Measurements from ENCODE around the gene ITGB1. TPM values are rescaled to one million over a fixed set of nuclear protein-coding genes. Genes with fewer than 3 reads are reported as not detected.

ITGB1 gene
- total RNA-seq, 2 experiments from 2014 or later = 82.4 to 82.9 TPM

DNA sequence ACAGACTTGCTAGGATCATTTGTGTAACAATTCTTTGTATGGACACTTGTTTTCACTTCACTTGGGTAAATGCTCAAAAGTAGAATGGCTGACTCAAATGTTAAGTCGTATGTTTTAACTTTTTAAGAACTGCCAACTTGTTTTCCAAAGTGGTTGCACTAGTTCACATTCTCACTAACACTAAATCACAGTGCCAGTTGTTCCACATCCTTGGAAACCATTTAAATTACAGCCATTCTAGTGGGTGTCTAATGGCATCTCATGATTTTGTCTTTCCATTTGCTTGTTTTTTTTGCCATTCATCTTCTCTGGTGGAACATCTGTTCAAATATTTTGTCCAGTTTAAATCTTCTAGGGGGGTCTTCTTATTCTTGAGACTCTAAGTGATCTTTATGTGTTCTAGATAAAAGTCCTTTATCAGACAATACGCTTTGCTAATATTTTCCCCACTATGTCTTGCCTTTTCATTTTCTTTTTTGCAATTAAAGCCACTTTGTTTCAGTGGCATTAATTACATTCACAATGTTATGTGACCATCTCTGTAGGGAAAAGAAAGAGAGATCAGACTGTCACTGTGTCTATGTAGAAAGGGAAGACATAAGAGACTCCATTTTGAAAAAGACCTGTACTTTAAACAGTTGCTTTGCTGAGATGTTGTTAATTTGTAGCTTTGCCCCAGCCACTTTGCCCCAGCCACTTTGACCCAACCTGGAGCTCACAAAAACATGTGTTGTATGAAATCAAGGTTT is 63.9 kb downstream of the ITGB1 start:
- no peak overlapping the region for H3K4me3 Mint-ChIP-seq
- peaks cover 8% of the 10 kb centered on the region for H3K4me1 Mint-ChIP-seq (ENCODE audit: low read depth)
- H3K36me3 Mint-ChIP-seq (ENCODE audit: low read depth) = peaks cover 34% of the 10 kb centered on the region
- no peaks in the 10 kb centered on the region for H3K9me3 Mint-ChIP-seq
- DNase-seq (no peak), ATAC-seq (ENCODE audit: poor library complexity) (no peak)
- Histone ChIP-seq H3K9me3 (ENCODE audit: control insufficient read depth in 1 of 2, insufficient read depth in 1 of 2, low read length in 2 of 2) (no peaks in the 10 kb centered on the region), H3K4me3 (ENCODE audit: low read length) (no peak overlapping the region), H3K36me3 (ENCODE audit: insufficient read depth, low read length) (peaks cover 30% of the 10 kb centered on the region), H3K27me3 (ENCODE audit: control insufficient read depth in 1 of 2, insufficient read depth in 2 of 2, low read length in 2 of 2) (no peaks in the 10 kb centered on the region), H3K27ac (ENCODE audit: low read depth in 1 of 2, low read length in 2 of 2) (no peak overlapping the region), H3K4me1 (ENCODE audit: insufficient read depth, low read length) (peaks cover 4% of the 10 kb centered on the region)
- TF ChIP-seq, protein P1, sequence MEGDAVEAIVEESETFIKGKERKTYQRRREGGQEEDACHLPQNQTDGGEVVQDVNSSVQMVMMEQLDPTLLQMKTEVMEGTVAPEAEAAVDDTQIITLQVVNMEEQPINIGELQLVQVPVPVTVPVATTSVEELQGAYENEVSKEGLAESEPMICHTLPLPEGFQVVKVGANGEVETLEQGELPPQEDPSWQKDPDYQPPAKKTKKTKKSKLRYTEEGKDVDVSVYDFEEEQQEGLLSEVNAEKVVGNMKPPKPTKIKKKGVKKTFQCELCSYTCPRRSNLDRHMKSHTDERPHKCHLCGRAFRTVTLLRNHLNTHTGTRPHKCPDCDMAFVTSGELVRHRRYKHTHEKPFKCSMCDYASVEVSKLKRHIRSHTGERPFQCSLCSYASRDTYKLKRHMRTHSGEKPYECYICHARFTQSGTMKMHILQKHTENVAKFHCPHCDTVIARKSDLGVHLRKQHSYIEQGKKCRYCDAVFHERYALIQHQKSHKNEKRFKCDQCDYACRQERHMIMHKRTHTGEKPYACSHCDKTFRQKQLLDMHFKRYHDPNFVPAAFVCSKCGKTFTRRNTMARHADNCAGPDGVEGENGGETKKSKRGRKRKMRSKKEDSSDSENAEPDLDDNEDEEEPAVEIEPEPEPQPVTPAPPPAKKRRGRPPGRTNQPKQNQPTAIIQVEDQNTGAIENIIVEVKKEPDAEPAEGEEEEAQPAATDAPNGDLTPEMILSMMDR (IDR thresholded peaks at IDR 0.05) = no peak
- intact Hi-C loops (cut with DNase I, micrococcal nuclease) = no loop called here
- ChIA-PET POLR2A (no interaction called here), CTCF (no interaction called here)
- no peaks in the 10 kb centered on the region for H3K27me3 Mint-ChIP-seq
- no peak overlapping the region for H3K27ac Mint-ChIP-seq

DNA sequence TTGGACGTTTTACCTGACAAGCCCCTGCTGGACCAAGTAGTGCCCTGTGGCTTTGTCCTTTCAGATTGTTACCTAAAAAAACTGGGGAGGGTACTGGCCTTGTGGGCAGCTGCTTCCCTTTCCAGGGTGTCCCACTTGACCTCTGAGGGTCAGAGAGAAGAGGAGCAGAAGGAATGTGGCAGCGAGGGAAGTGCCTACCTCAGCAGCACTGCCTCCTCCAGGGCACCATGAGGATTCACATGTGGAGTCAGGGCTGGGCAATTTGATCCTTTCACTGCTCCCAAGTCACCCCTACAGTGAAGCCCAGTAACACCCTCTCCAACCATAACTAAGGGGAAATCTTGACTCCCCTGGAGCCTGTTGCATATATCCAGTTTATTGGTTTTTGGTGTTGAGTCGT is 64.6 kb downstream of the ITGB1 start:
- peaks cover 27% of the 10 kb centered on the region for H3K36me3 ChIP-seq (ENCODE audit: insufficient read depth, low read length)
- H3K9me3 Mint-ChIP-seq = no peaks in the 10 kb centered on the region
- intact Hi-C loops (cut with DNase I, micrococcal nuclease) = no loop called here
- H3K4me3 Mint-ChIP-seq = no peak overlapping the region
- no peak overlapping the region for H3K27ac Mint-ChIP-seq
- ChIA-PET CTCF (no interaction called here), POLR2A (no interaction called here)
- H3K4me3 ChIP-seq (ENCODE audit: low read length) = no peak overlapping the region
- ATAC-seq (ENCODE audit: poor library complexity) (no peak), DNase-seq (no peak)
- H3K4me1 Mint-ChIP-seq (ENCODE audit: low read depth) = peaks cover 8% of the 10 kb centered on the region
- H3K27me3 Mint-ChIP-seq = no peaks in the 10 kb centered on the region
- H3K4me1 ChIP-seq (ENCODE audit: insufficient read depth, low read length) = peaks cover 4% of the 10 kb centered on the region
- H3K27ac ChIP-seq (ENCODE audit: low read depth in 1 of 2, low read length in 2 of 2) = no peak overlapping the region
- no peaks in the 10 kb centered on the region for H3K9me3 ChIP-seq (ENCODE audit: control insufficient read depth in 1 of 2, insufficient read depth in 1 of 2, low read length in 2 of 2)
- TF ChIP-seq, protein P1 (IDR thresholded peaks at IDR 0.05) = no peak
- H3K27me3 ChIP-seq (ENCODE audit: control insufficient read depth in 1 of 2, insufficient read depth in 2 of 2, low read length in 2 of 2) = no peaks in the 10 kb centered on the region
- peaks cover 30% of the 10 kb centered on the region for H3K36me3 Mint-ChIP-seq (ENCODE audit: low read depth)

DNA sequence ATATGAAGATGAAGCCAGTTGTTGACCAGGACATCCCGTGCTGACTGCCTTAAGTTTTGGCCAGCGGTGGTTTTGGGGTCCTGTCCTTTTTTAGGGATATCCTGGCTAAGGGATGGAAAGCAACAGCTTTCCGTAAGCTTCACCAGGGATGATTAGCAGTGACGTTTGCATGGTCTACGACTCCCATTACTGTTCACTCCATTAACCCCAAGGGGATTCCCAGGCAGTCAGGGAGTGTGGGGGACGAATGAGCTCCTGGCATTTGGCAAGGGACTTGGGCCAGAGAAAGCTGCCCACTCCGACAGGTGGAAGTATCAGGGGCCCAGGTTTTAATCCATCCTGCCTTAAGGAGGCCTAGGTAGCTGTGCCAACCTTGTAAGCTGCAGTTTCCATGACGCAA is 66.8 kb downstream of the ITGB1 start:
- Mint-ChIP-seq H3K36me3 (ENCODE audit: low read depth) (peaks cover 9% of the 10 kb centered on the region), H3K27ac (no peak overlapping the region)
- CTCF ChIA-PET = interaction anchor here (0.8 kb wide), 1 partner anchor 84 kb away, joined by 3 read pairs; no protein-coding TSS in a partner anchor

More for the DNA sequence above, 66.8 kb downstream of the ITGB1 start:
- intact Hi-C loops (cut with DNase I, micrococcal nuclease) = no loop called here
- TF ChIP-seq, protein P1 (IDR thresholded peaks at IDR 0.05) = no peak
- Histone ChIP-seq H3K4me3 (ENCODE audit: low read length) (no peak overlapping the region), H3K36me3 (ENCODE audit: insufficient read depth, low read length) (peaks cover 6% of the 10 kb centered on the region), H3K27ac (ENCODE audit: low read depth in 1 of 2, low read length in 2 of 2) (no peak overlapping the region), H3K4me1 (ENCODE audit: insufficient read depth, low read length) (peaks cover 4% of the 10 kb centered on the region), H3K27me3 (ENCODE audit: control insufficient read depth in 1 of 2, insufficient read depth in 2 of 2, low read length in 2 of 2) (no peaks in the 10 kb centered on the region), H3K9me3 (ENCODE audit: control insufficient read depth in 1 of 2, insufficient read depth in 1 of 2, low read length in 2 of 2) (no peaks in the 10 kb centered on the region)
- no peak overlapping the region for H3K4me3 Mint-ChIP-seq
- DNase-seq (no peak), ATAC-seq (ENCODE audit: poor library complexity) (no peak)
- no peaks in the 10 kb centered on the region for H3K9me3 Mint-ChIP-seq
- peaks cover 8% of the 10 kb centered on the region for H3K4me1 Mint-ChIP-seq (ENCODE audit: low read depth)
- POLR2A ChIA-PET = no interaction called here
- H3K27me3 Mint-ChIP-seq = no peaks in the 10 kb centered on the region
